GM23248 (cell line): ENCODE data around the gene SYT2. TPM values are rescaled to one million over a fixed set of nuclear protein-coding genes. Genes with fewer than 3 reads are reported as not detected.
"Not testable (repeated sequence)": the region's sequence is repeated elsewhere in the genome, so short reads cannot be mapped to it uniquely, and the experiment has no call there.

Experiments
- DNase-seq: peaks from one replicate; pipeline ENCODE4 v3.0.0-alpha.2; 2015
- H2AFZ ChIP-seq: fragments of 200-600 bp; sonication (generic); 2 replicates; pipeline ENCODE4 v1.6.1; 2016; ENCODE audit warnings: antibody characterized with exemption
- H3F3A ChIP-seq: fragments of 200-600 bp; sonication (generic); 2 replicates; pipeline ENCODE4 v1.6.1; 2016; ENCODE audit warnings: mild to moderate bottlenecking, antibody characterized with exemption, mixed run types; ENCODE audit not compliant: insufficient read depth
- H3K27ac ChIP-seq: fragments of 200-600 bp; sonication (generic); 2 replicates; pipeline ENCODE4 v1.5.1; 2016; ENCODE audit warnings: mild to moderate bottlenecking
- H3K27me3 ChIP-seq: fragments of 200-600 bp; sonication (generic); replicated peaks from 2 replicates; pipeline ENCODE4 v1.6.1; 2016; ENCODE audit warnings: mild to moderate bottlenecking; ENCODE audit not compliant: insufficient read depth
- H3K36me3 ChIP-seq: fragments of 200-600 bp; sonication (generic); 2 replicates; pipeline ENCODE4 v1.6.1; 2016; ENCODE audit warnings: low read depth, mild to moderate bottlenecking
- H3K4me1 ChIP-seq: fragments of 200-600 bp; sonication (generic); 2 replicates; pipeline ENCODE4 v1.6.1; 2016; ENCODE audit warnings: mild to moderate bottlenecking; ENCODE audit not compliant: insufficient read depth
- H3K4me2 ChIP-seq: fragments of 200-600 bp; sonication (generic); one replicate; pipeline ENCODE4 v1.6.1; 2016; ENCODE audit warnings: mild to moderate bottlenecking; ENCODE audit not compliant: unreplicated experiment
- H3K4me3 ChIP-seq: fragments of 200-600 bp; sonication (generic); 2 replicates; pipeline ENCODE4 v1.5.1; 2016; ENCODE audit warnings: mild to moderate bottlenecking
- H3K79me2 ChIP-seq: fragments of 200-600 bp; sonication (generic); 2 replicates; pipeline ENCODE4 v1.6.1; 2016; ENCODE audit warnings: mild to moderate bottlenecking; ENCODE audit not compliant: insufficient read depth
- H3K9ac ChIP-seq: fragments of 200-600 bp; sonication (generic); 2 replicates; pipeline ENCODE4 v1.6.1; 2016; ENCODE audit warnings: mild to moderate bottlenecking
- H3K9me2 ChIP-seq: fragments of 200-600 bp; sonication (generic); 2 replicates; pipeline ENCODE4 v1.6.1; 2016; ENCODE audit warnings: mixed run types, mild to moderate bottlenecking, moderate library complexity; ENCODE audit not compliant: insufficient read depth
- H3K9me3 ChIP-seq: fragments of 200-600 bp; sonication (generic); one replicate; pipeline ENCODE4 v1.6.1; 2017; ENCODE audit warnings: low read depth
- H4K20me1 ChIP-seq: fragments of 200-600 bp; sonication (generic); 2 replicates; pipeline ENCODE4 v1.6.0; 2016; ENCODE audit not compliant: insufficient read depth
- EZH2 ChIP-seq: fragments of 200-600 bp; sonication (generic); IDR thresholded peaks from 2 replicates; pipeline ENCODE4 v1.6.1; 2018; ENCODE audit warnings: antibody characterized with exemption, mild to moderate bottlenecking; ENCODE audit not compliant: insufficient read depth, poor library complexity, severe bottlenecking
- EZH2phosphoT487 ChIP-seq: fragments of 200-600 bp; sonication (generic); IDR thresholded peaks from 2 replicates; pipeline ENCODE4 v1.6.1; 2018; ENCODE audit warnings: antibody characterized with exemption, moderate library complexity, mild to moderate bottlenecking, low read depth; ENCODE audit not compliant: insufficient read depth
- WGBS, 2 experiments: methylation state at CpG; one replicate each; pipeline ENCODE4 v1.1.6; 2015 to 2017; ENCODE audit warnings: low lambda C conversion rate in 2 of 2, low coverage in 1 of 2; ENCODE audit errors: missing lambda C conversion rate in 2 of 2; 5-methylcytosine and 5-hydroxymethylcytosine counted together
- in situ Hi-C: fragments of 300-500 bp; cut with MboI; formaldehyde crosslinking; loops from 2 replicates; pipeline ENCODE4 v1.15.0; 2020
- polyA plus RNA-seq: library from polyadenylated mRNA; unstranded; fragments of >200 nt; fragmentation: Nextera tagmentation; extraction: Ambion mirVana; gene quantifications from 2 replicates; pipeline ENCODE4 v1.2.1, GENCODE V29; 2016
- total RNA-seq: library from RNA; depleted of rRNA; stranded (reverse); fragments of >200 nt; shearing (Covaris generic); gene quantifications from 2 replicates; pipeline ENCODE4 v1.2.3, GENCODE V29; 2014

Gene SYT2
- total and polyA plus RNA-seq, 2 experiments from 2014 or later, result 0.05 TPM; not detected in 1

- Histone ChIP-seq H3K9me2 (no peaks in the 10 kb centered on the region), H3K4me1 (no peaks in the 10 kb centered on the region), H3F3A (no peaks in the 10 kb centered on the region), H3K27me3 (0 out of 2 replicates have a peak, but pooled peaks cover 5% of the 10 kb centered on the region), H4K20me1 (no peaks in the 10 kb centered on the region), H3K4me3 (no peak overlapping the region), H2AFZ (no peak overlapping the region), H3K9me3 (no peaks in the 10 kb centered on the region), H3K36me3 (no peaks in the 10 kb centered on the region), H3K9ac (no peak overlapping the region), H3K27ac (no peak overlapping the region), H3K79me2 (no peaks in the 10 kb centered on the region), H3K4me2 (no peak overlapping the region)
- no peak for DNase-seq
- no peak for TF ChIP-seq EZH2
- no peak for TF ChIP-seq EZH2phosphoT487
- WGBS, 2 experiments, result 61 to 64% methylated on average over 7 of the region's 7 CpGs
- in situ Hi-C loops, result no loop called here
These were observed 81.5 kb downstream of the SYT2 start for GRCh38 chr1:202628646-202629215.

- in situ Hi-C loops, result no loop called here
- no peaks in the 10 kb centered on the region for H3F3A ChIP-seq
- H3K9me2 ChIP-seq, result no peaks in the 10 kb centered on the region
- no peak for TF ChIP-seq EZH2phosphoT487
- no peak for TF ChIP-seq EZH2
- no peak overlapping the region for H3K27ac ChIP-seq
- no peak overlapping the region for H3K4me3 ChIP-seq
- 72 to 76% methylated on average over 12 to 13 of the region's 13 CpGs for WGBS, 2 experiments
- no peak overlapping the region for H3K4me2 ChIP-seq
- H3K36me3 ChIP-seq, result no peaks in the 10 kb centered on the region
- no peaks in the 10 kb centered on the region for H3K79me2 ChIP-seq
- H4K20me1 ChIP-seq, result no peaks in the 10 kb centered on the region
- no peak overlapping the region for H2AFZ ChIP-seq
- H3K9ac ChIP-seq, result no peak overlapping the region
- no peaks in the 10 kb centered on the region for H3K9me3 ChIP-seq
- DNase-seq, result no peak
- H3K27me3 ChIP-seq, result 0 out of 2 replicates have a peak, but pooled peaks cover 5% of the 10 kb centered on the region
- H3K4me1 ChIP-seq, result 0 out of 2 replicates have a peak, but pooled peaks cover 3% of the 10 kb centered on the region
These were observed 82.3 kb downstream of the SYT2 start for GRCh38 chr1:202627841-202628565.

DNA sequence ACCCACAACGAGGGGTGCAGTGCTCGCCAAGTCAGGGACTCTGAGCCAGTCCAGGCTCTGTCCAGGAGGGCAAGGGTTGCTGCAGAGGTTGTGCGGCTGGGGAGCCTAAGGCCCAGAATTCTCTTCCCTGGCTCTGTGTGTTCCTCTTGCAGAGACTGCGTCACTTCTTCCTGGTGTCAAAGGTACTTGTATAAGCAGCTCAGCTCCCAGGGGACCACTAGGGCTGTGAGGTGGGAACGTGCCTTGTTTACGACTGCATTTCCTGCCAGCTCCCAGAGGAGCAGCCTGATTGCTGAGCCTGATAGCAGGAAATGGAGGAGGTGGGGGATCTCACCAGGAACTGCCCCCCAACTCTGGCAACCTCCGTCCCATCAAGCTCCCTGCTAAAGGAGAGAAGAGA, 83.2 kb downstream of the SYT2 start:
- H2AFZ ChIP-seq, H3K4me2 ChIP-seq, H3K27me3 ChIP-seq, H3F3A ChIP-seq, H3K27ac ChIP-seq, DNase-seq, H3K79me2 ChIP-seq, in situ Hi-C loops, H3K4me1 ChIP-seq, H3K4me3 ChIP-seq, H3K9me2 ChIP-seq, H3K36me3 ChIP-seq, H3K9ac ChIP-seq, H3K9me3 ChIP-seq, H4K20me1 ChIP-seq: not testable (repeated sequence)
- 57 to 65% methylated on average over 7 of the region's 7 CpGs for WGBS, 2 experiments

GRCh38 chr1:202625416-202626360, 84.6 kb downstream of the SYT2 start:
- Histone ChIP-seq H3K79me2 (no peaks in the 10 kb centered on the region), H3K9ac (no peak overlapping the region), H3K4me3 (no peak overlapping the region), H3K9me3 (no peaks in the 10 kb centered on the region), H3K27ac (no peak overlapping the region), H4K20me1 (no peaks in the 10 kb centered on the region), H3F3A (no peaks in the 10 kb centered on the region), H2AFZ (no peak overlapping the region), H3K4me2 (no peak overlapping the region), H3K36me3 (no peaks in the 10 kb centered on the region), H3K4me1 (0 out of 2 replicates have a peak, but pooled peaks cover 3% of the 10 kb centered on the region), H3K9me2 (no peaks in the 10 kb centered on the region), H3K27me3 (0 out of 2 replicates have a peak, but pooled peaks cover 4% of the 10 kb centered on the region)
- peak; percentile 85 for DNase-seq
- TF ChIP-seq EZH2, result no peak
- no peak for TF ChIP-seq EZH2phosphoT487
- 14 to 17% methylated on average over 22 to 28 of the region's 28 CpGs for WGBS, 2 experiments
- in situ Hi-C loops, result no loop called here
